GM04503 (cell line): ENCODE data around the gene SAMD10.
A peak's percentile ranks its signal among the peaks of the same experiment; 100 is the strongest.
"Not testable (repeated sequence)": the region's sequence is repeated elsewhere in the genome, so short reads cannot be mapped to it uniquely, and the experiment has no call there.

Experiments
- DNase-seq: peaks from one replicate; pipeline ENCODE4 v3.0.0-alpha.2; 2012; ENCODE audit warnings: low read depth

Gene SAMD10

GRCh38 chr20:64001607-64002011 lies 22.2 kb upstream of the SAMD10 start:
- no peak for DNase-seq

GRCh38 chr20:64000906-64001305 lies 21.5 kb upstream of the SAMD10 start:
- DNase-seq = no peak

- no peak for DNase-seq
These were observed 3.5 kb upstream of the SAMD10 start for GRCh38 chr20:63982937-63983336.

GRCh38 chr20:63980806-63981728 lies 1.6 kb upstream of the SAMD10 start, which contains the start of gene PRPF6:
Gene PRPF6, plus strand, starts transcription at chr20:63981132. Its CDS starts 114 bp downstream, at chr20:63981246.
- DNase-seq = peak; percentile 56

- no peak for DNase-seq
These were observed 919 bp upstream of the SAMD10 start for GRCh38 chr20:63980317-63980805.

- DNase-seq = no peak
These were observed 249 bp downstream of the SAMD10 start for GRCh38 chr20:63979229-63979556.

GRCh38 chr20:63978319-63979228 lies 868 bp downstream of the SAMD10 start:
- no peak for DNase-seq

GRCh38 chr20:63977739-63978276 lies 1.6 kb downstream of the SAMD10 start:
- no peak for DNase-seq

- no peak for DNase-seq
These were observed 2.3 kb downstream of the SAMD10 start for GRCh38 chr20:63976980-63977738.

- not testable (repeated sequence) for DNase-seq
These were observed 2.9 kb downstream of the SAMD10 start for GRCh38 chr20:63976511-63976910.

GRCh38 chr20:63974402-63975200 lies 4.8 kb downstream of the SAMD10 start:
- no peak for DNase-seq

GRCh38 chr20:63973636-63974401 lies 5.6 kb downstream of the SAMD10 start:
- no peak for DNase-seq

- DNase-seq = no peak
These were observed 6.3 kb downstream of the SAMD10 start for GRCh38 chr20:63973160-63973479.

- no peak for DNase-seq
These were observed 6.9 kb downstream of the SAMD10 start for GRCh38 chr20:63972312-63973159.

- not testable (repeated sequence) for DNase-seq
These were observed 7.5 kb downstream of the SAMD10 start for GRCh38 chr20:63971960-63972311.

- DNase-seq = no peak
These were observed 8.6 kb downstream of the SAMD10 start for GRCh38 chr20:63970714-63971431.

- no peak for DNase-seq
These were observed 9.4 kb downstream of the SAMD10 start, which contains the start of gene ZNF512B for GRCh38 chr20:63969838-63970713. Gene ZNF512B, minus strand, starts transcription at chr20:63969930. Its CDS starts 1,980 bp downstream, at chr20:63967950.
